A673 (cell line): ENCODE data around the gene MVB12B. TPM values are rescaled to one million over a fixed set of nuclear protein-coding genes. Genes with fewer than 3 reads are reported as not detected.

Experiments
- BruUV-seq: library from RNA; stranded (reverse); fragments of 400-500 nt; replicated peaks from 2 replicates; lab custom pipeline; 2021; lab: Mats Ljungman, UMichigan
- CTCF ChIA-PET: fragments of 300-600 bp; sonication (Branson Sonifier 250); formaldehyde crosslinking; loops from one replicate; lab custom pipeline; 2022; ENCODE audit warnings: antibody characterized with exemption; lab: Charles Lee
- POLR2A ChIA-PET: fragments of 300-600 bp; sonication (Branson Sonifier 250); formaldehyde crosslinking; loops from one replicate; lab custom pipeline; 2022; ENCODE audit warnings: antibody characterized with exemption; ENCODE audit not compliant: low non-redundant PET; lab: Charles Lee
- DNase-seq: peaks from one replicate; pipeline ENCODE4 v3.0.0-alpha.2; 2015; ENCODE audit warnings: low spot score
- H3K27ac ChIP-seq: fragments of 200-600 bp; sonication (generic); 2 replicates; pipeline ENCODE4 v1.5.1; 2016; ENCODE audit warnings: mixed run types, low read depth, mild to moderate bottlenecking, mixed read lengths, antibody characterized with exemption, low read length; ENCODE audit not compliant: poor library complexity, severe bottlenecking
- H3K27me3 ChIP-seq: fragments of 200-600 bp; sonication (generic); replicated peaks from 2 replicates; pipeline ENCODE4 v1.6.1; 2017; ENCODE audit warnings: mixed run types, low read depth, mild to moderate bottlenecking, mixed read lengths, antibody characterized with exemption, low read length; ENCODE audit not compliant: insufficient read depth, poor library complexity
- H3K36me3 ChIP-seq: fragments of 200-600 bp; sonication (generic); 2 replicates; pipeline ENCODE4 v1.6.1; 2016; ENCODE audit warnings: mixed run types, mild to moderate bottlenecking, mixed read lengths, antibody characterized with exemption, low read length; ENCODE audit not compliant: insufficient read depth, poor library complexity, severe bottlenecking
- H3K4me1 ChIP-seq: fragments of 200-600 bp; sonication (generic); 2 replicates; pipeline ENCODE4 v1.6.1; 2017; ENCODE audit warnings: mixed run types, mild to moderate bottlenecking, mixed read lengths, antibody characterized with exemption, low read length; ENCODE audit not compliant: insufficient read depth, poor library complexity, severe bottlenecking
- H3K4me3 ChIP-seq: fragments of 200-600 bp; sonication (generic); 2 replicates; pipeline ENCODE4 v1.5.1; 2016; ENCODE audit warnings: low read depth, mixed run types, mild to moderate bottlenecking, mixed read lengths, low read length; ENCODE audit not compliant: poor library complexity, severe bottlenecking
- H3K9me3 ChIP-seq: fragments of 200-600 bp; sonication (generic); 2 replicates; pipeline ENCODE4 v1.6.1; 2016; ENCODE audit warnings: mixed run types, low read depth, mild to moderate bottlenecking, mixed read lengths, antibody characterized with exemption, low read length; ENCODE audit not compliant: poor library complexity, severe bottlenecking
- CTCF ChIP-seq: fragments of 300-800, 200-600 bp; sonication (generic); conservative IDR thresholded peaks from 2 replicates; pipeline ENCODE4 v1.5.1; 2017; ENCODE audit warnings: low read depth, mild to moderate bottlenecking, antibody characterized with exemption, low read length, moderate library complexity, mixed read lengths
- EZH2 ChIP-seq: fragments of 200-600 bp; sonication (generic); IDR thresholded peaks from 2 replicates; pipeline ENCODE4 v1.6.1; 2017; ENCODE audit warnings: borderline replicate concordance, low read depth, mild to moderate bottlenecking, mixed read lengths, antibody characterized with exemption, low read length; ENCODE audit not compliant: poor library complexity, severe bottlenecking
- intact Hi-C: fragments of 100-400 bp; cut with micrococcal nuclease; formaldehyde crosslinking; loops from one replicate; pipeline ENCODE4 v1.10.0; 2022; ENCODE audit not compliant: unreplicated experiment
- total RNA-seq: library from RNA; stranded (reverse); gene quantifications from 2 replicates; pipeline ENCODE4 v1.2.3, GENCODE V29; 2021

Gene MVB12B
- total RNA-seq, 1 experiment from 2014 or later: 12.3 TPM

GRCh38 chr9:126508171-126508591 lies 181.6 kb downstream of the MVB12B start:
- Histone ChIP-seq H3K27ac (no peak overlapping the region), H3K36me3 (no peaks in the 10 kb centered on the region), H3K9me3 (no peaks in the 10 kb centered on the region), H3K4me3 (no peak overlapping the region), H3K27me3 (peaks cover 3% of the 10 kb centered on the region), H3K4me1 (no peaks in the 10 kb centered on the region)
- ChIA-PET POLR2A (interaction anchor here (0.6 kb wide), 1 partner anchor 184 kb away, joined by 3 read pairs; no protein-coding TSS in a partner anchor), CTCF (no interaction called here)
- intact Hi-C loops: no loop called here
- no peak for DNase-seq
- TF ChIP-seq EZH2 (no peak), CTCF (no peak)
- no TSS peak for BruUV-seq

DNA sequence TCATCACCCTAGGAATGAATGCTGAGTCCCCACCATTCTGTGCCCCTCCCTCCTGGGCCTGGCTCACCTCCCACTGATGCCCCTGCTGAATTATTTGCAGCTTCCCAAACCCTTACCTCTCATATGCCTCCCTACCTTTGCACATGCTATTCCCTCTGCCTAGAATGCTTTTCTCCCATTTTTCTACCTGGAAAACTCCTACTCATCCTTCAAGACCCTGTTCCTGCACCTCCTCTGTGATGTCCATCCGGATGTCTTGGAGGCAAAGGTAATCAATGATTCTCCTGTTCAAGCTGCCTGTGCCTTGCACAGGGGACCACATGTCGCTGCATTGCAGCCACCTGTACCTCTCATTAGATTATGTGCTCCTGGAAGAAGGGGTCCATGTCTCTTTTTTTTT lies 182.3 kb downstream of the MVB12B start:
- no peak for DNase-seq
- H3K27me3 ChIP-seq: peaks cover 3% of the 10 kb centered on the region
- BruUV-seq: no TSS peak
- no peak overlapping the region for H3K27ac ChIP-seq
- intact Hi-C loops: no loop called here
- H3K4me1 ChIP-seq: no peaks in the 10 kb centered on the region
- no peak for TF ChIP-seq EZH2
- no peak for TF ChIP-seq CTCF
- no peak overlapping the region for H3K4me3 ChIP-seq
- POLR2A ChIA-PET: no interaction called here
- H3K9me3 ChIP-seq: no peaks in the 10 kb centered on the region
- H3K36me3 ChIP-seq: no peaks in the 10 kb centered on the region
- CTCF ChIA-PET: no interaction called here

- Histone ChIP-seq H3K36me3 (no peaks in the 10 kb centered on the region), H3K27ac (no peak overlapping the region), H3K4me1 (no peaks in the 10 kb centered on the region), H3K4me3 (no peak overlapping the region), H3K27me3 (peaks cover 3% of the 10 kb centered on the region), H3K9me3 (no peaks in the 10 kb centered on the region)
- CTCF ChIA-PET: no interaction called here
- TF ChIP-seq EZH2 (no peak), CTCF (no peak)
- POLR2A ChIA-PET: no interaction called here
- intact Hi-C loops: no loop called here
- no TSS peak for BruUV-seq
- DNase-seq: no peak
These were observed 183.1 kb downstream of the MVB12B start for GRCh38 chr9:126509718-126510117.
